Tibial artery (tissue), 4 donors: ENCODE measurements around the gene KIAA1671.

Experiments
- DNase-seq, 2 donors: peaks; one replicate each; pipeline ENCODE4 v3.0.0-alpha.2; 2019
- H3K27ac ChIP-seq, 2 donors: fragments of 200-600 bp; sonication (generic) in 1 of 2; 1 replicate in 1 of 2; 2 replicates in 1 of 2; pipeline ENCODE4 v1.5.1; 2018 to 2019; ENCODE audit warnings: mild to moderate bottlenecking in 1 of 2
- H3K27me3 ChIP-seq, 2 donors: fragments of 200-600 bp; sonication (generic) in 1 of 2; one replicate each; pipeline versions ENCODE4 v1.5.1 to v1.6.0; 2016 to 2019
- H3K36me3 ChIP-seq, 3 donors: fragments of 200-600 bp; sonication (generic) in 2 of 3; one replicate each; pipeline ENCODE4 v1.5.1; 2016 to 2019; ENCODE audit warnings: mild to moderate bottlenecking in 2 of 3
- H3K4me1 ChIP-seq, 4 donors: fragments of 200-600 bp; sonication (generic) in 2 of 4; 1 replicate in 3 of 4; 2 replicates in 1 of 4; pipeline ENCODE4 v1.5.1; 2016 to 2019
- H3K4me3 ChIP-seq, 2 donors: fragments of 200-600 bp; sonication (generic) in 1 of 2; 1 replicate in 1 of 2; 2 replicates in 1 of 2; pipeline ENCODE4 v1.5.1; 2018 to 2019; ENCODE audit warnings: mild to moderate bottlenecking in 2 of 2
- H3K9me3 ChIP-seq, 3 donors: fragments of 200-600 bp; sonication (generic) in 1 of 3; one replicate each; pipeline ENCODE4 v1.5.1; 2016 to 2019
- CTCF ChIP-seq, 2 experiments: fragments of 200-600 bp in 1 of 2; fragments of 450-650 bp in 1 of 2; IDR thresholded peaks; one replicate each; pipeline ENCODE4 v1.5.1; 2017 to 2019; ENCODE audit warnings: antibody characterized with exemption in 2 of 2, mild to moderate bottlenecking in 1 of 2, moderate library complexity in 1 of 2
- intact Hi-C: fragments of 100-400 bp; cut with DNase I; formaldehyde crosslinking; loops from one replicate; pipeline ENCODE4 v1.15.0; 2023; ENCODE audit warnings: low total_unique reads

KIAA1671 gene

DNA sequence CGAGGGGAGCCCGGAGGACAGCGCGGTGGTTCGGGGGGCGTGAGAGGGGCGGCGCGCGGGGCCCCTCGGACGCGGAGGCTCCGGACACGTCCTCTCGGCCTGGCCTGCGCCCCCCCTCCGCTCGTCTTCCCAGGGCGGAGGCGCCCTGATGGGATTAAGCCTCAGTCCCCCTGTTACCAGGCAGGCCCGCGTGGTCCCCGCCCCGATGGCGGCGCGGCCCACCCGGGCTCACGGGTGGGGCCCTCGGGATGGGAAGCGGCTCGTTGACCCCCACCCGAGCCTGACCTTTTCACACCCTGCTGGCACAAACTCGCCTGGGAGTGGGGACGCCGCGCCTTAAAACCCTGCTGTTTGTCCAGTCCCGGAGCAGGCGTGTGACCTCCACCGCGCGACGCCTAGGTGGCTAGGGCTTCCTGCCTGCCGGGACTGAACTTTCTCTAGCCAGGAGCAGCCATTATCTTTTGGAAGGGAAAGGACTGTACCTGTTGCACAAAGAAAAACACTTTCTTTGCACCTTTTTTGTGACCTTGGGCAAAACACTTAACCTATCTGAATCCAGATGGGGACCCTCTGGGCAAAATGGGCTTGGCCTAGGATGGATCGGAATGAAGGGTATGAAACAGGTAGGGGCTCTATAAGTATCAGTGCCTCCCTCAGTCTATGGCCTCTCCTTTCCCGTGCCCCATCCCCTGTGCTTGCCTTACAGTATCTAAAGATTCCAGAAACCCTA, 1.0 kb downstream of the KIAA1671 start:
- H3K27ac ChIP-seq: peak overlapping the region; percentile 64 to 71
- DNase-seq: no peak
- intact Hi-C loops: loop anchor here (2.0 kb wide), 1 partner anchor 95 kb away; no protein-coding TSS in a partner anchor

DNA sequence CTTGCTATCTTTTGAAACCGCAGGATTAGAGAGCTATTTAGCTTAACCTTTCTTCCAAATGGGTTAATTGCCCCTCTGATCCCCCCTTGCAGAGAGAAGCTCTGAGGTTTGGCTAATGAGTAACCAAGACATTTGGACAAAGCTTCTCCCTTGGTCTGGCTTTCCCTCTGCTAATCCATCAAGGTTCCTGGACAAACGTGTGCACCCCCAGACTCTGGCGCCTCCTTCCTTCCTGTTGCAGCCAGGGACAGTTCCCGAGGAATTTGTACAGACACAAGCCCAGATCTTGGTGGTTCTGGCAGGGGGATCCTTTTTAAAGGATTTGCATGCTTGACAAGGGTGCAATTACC, 1.6 kb downstream of the KIAA1671 start:
- TF ChIP-seq CTCF (IDR thresholded peaks at IDR 0.05): no peak
- no peaks in the 10 kb centered on the region for H3K36me3 ChIP-seq
- H3K27ac ChIP-seq: no peak overlapping the region
- no peaks in the 10 kb centered on the region for H3K27me3 ChIP-seq
- no peaks in the 10 kb centered on the region for H3K9me3 ChIP-seq
- DNase-seq: no peak
- peaks cover 0 to 44% (median 16%) of the 10 kb centered on the region in 4 donors for H3K4me1 ChIP-seq
- peak overlapping the region in 1 of 2 donors; percentile 73 for H3K4me3 ChIP-seq
- intact Hi-C loops: no loop called here

More for the DNA sequence above, 1.0 kb downstream of the KIAA1671 start:
- no peaks in the 10 kb centered on the region for H3K36me3 ChIP-seq
- H3K4me3 ChIP-seq: peak overlapping the region; percentile 63 to 73
- no peaks in the 10 kb centered on the region for H3K9me3 ChIP-seq
- H3K27me3 ChIP-seq: no peaks in the 10 kb centered on the region
- peaks cover 0 to 44% (median 16%) of the 10 kb centered on the region in 4 donors for H3K4me1 ChIP-seq
- TF ChIP-seq CTCF (IDR thresholded peaks at IDR 0.05): no peak

DNA sequence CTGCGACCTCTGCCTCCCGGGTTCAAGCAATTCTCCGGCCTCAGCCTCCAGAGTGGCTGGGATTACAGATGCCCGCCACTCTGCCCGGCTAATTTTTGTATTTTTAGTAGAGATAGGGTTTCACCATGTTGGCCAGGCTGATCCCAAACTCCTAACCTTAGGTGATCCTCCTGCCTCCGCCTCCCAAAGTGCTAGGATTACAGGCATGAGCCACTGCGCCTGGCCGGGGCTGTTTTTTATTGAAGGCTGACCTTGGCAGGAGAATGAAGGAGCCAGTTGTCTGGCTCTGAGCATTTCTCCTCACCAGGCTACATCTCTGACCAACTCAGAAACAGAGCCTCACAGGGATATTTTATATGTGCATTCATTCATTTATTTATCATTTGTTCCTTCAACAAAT, 2.3 kb downstream of the KIAA1671 start:
- no peak for DNase-seq
- TF ChIP-seq CTCF (IDR thresholded peaks at IDR 0.05): no peak
- Histone ChIP-seq H3K27me3 (no peaks in the 10 kb centered on the region), H3K4me1 (peaks cover 0 to 44% (median 16%) of the 10 kb centered on the region in 4 donors), H3K27ac (no peak overlapping the region), H3K4me3 (no peak overlapping the region), H3K36me3 (no peaks in the 10 kb centered on the region), H3K9me3 (no peaks in the 10 kb centered on the region)
- intact Hi-C loops: no loop called here

GRCh38 chr22:24957043-24957442, 4.5 kb downstream of the KIAA1671 start:
- intact Hi-C loops: no loop called here
- no peak overlapping the region for H3K4me3 ChIP-seq
- H3K36me3 ChIP-seq: no peaks in the 10 kb centered on the region
- no peaks in the 10 kb centered on the region for H3K9me3 ChIP-seq
- no peak for DNase-seq
- peaks cover 0 to 26% (median 8%) of the 10 kb centered on the region in 4 donors for H3K4me1 ChIP-seq
- H3K27me3 ChIP-seq: no peaks in the 10 kb centered on the region
- TF ChIP-seq CTCF (IDR thresholded peaks at IDR 0.05): no peak
- H3K27ac ChIP-seq: no peak overlapping the region

GRCh38 chr22:24961217-24961844, 8.8 kb downstream of the KIAA1671 start:
- H3K27ac ChIP-seq: no peak overlapping the region
- H3K9me3 ChIP-seq: no peaks in the 10 kb centered on the region
- no peaks in the 10 kb centered on the region for H3K36me3 ChIP-seq
- intact Hi-C loops: no loop called here
- DNase-seq: no peak
- H3K27me3 ChIP-seq: no peaks in the 10 kb centered on the region
- peaks cover 0 to 6% (median 5%) of the 10 kb centered on the region in 4 donors for H3K4me1 ChIP-seq
- no peak overlapping the region for H3K4me3 ChIP-seq
- no peak for TF ChIP-seq CTCF (IDR thresholded peaks at IDR 0.05)
